ENCODE data around the gene TBKBP1.

Gene TBKBP1

GRCh38 chr17:47693731-47694580 is at the start of gene TBKBP1:
TSS of gene TBKBP1 (plus strand) at chr17:47694161. CDS start at chr17:47696113, 1,952 bp downstream.
- peak; percentile 47 for DNase-seq (ENCODE audit: low spot score)

GRCh38 chr17:47644324-47644723 is 49.6 kb upstream of the TBKBP1 start:
- no peak for DNase-seq (ENCODE audit: low spot score)

GRCh38 chr17:47649153-47649971 is 44.6 kb upstream of the TBKBP1 start, which contains the start of gene KPNB1:
TSS of gene KPNB1 (plus strand) at chr17:47649919. CDS start at chr17:47650245, 326 bp downstream.
- peak; percentile 96 for DNase-seq (ENCODE audit: low spot score)

GRCh38 chr17:47649972-47650524 is 43.9 kb upstream of the TBKBP1 start:
- DNase-seq (ENCODE audit: low spot score) = peak; percentile 51

- peak; percentile 94 for DNase-seq (ENCODE audit: low spot score)
These were observed 43.1 kb upstream of the TBKBP1 start for GRCh38 chr17:47650525-47651522.

GRCh38 chr17:47651704-47652103 is 42.3 kb upstream of the TBKBP1 start:
- no peak for DNase-seq (ENCODE audit: low spot score)

GRCh38 chr17:47652570-47652969 is 41.4 kb upstream of the TBKBP1 start:
- DNase-seq (ENCODE audit: low spot score) = no peak

GRCh38 chr17:47653442-47653841 is 40.5 kb upstream of the TBKBP1 start:
- DNase-seq (ENCODE audit: low spot score) = no peak

GRCh38 chr17:47654991-47655390 is 39.0 kb upstream of the TBKBP1 start:
- DNase-seq (ENCODE audit: low spot score) = no peak

GRCh38 chr17:47660064-47660492 is 33.9 kb upstream of the TBKBP1 start:
- DNase-seq (ENCODE audit: low spot score) = peak; percentile 30

- DNase-seq (ENCODE audit: low spot score) = peak; percentile 74
These were observed 29.9 kb upstream of the TBKBP1 start for GRCh38 chr17:47663912-47664623.

GRCh38 chr17:47664624-47664941 is 29.4 kb upstream of the TBKBP1 start:
- DNase-seq (ENCODE audit: low spot score) = no peak

GRCh38 chr17:47665655-47666054 is 28.3 kb upstream of the TBKBP1 start:
- DNase-seq (ENCODE audit: low spot score) = no peak

GRCh38 chr17:47669081-47669480 is 24.9 kb upstream of the TBKBP1 start:
- no peak for DNase-seq (ENCODE audit: low spot score)

GRCh38 chr17:47670064-47670463 is 23.9 kb upstream of the TBKBP1 start:
- DNase-seq (ENCODE audit: low spot score) = no peak

- DNase-seq (ENCODE audit: low spot score) = no peak
These were observed 19.5 kb upstream of the TBKBP1 start for GRCh38 chr17:47674499-47674898.

- DNase-seq (ENCODE audit: low spot score) = no peak
These were observed 18.4 kb upstream of the TBKBP1 start for GRCh38 chr17:47675380-47676198.

GRCh38 chr17:47676199-47676472 is 17.8 kb upstream of the TBKBP1 start:
- no peak for DNase-seq (ENCODE audit: low spot score)

- no peak for DNase-seq (ENCODE audit: low spot score)
These were observed 17.3 kb upstream of the TBKBP1 start for GRCh38 chr17:47676510-47677165.

- no peak for DNase-seq (ENCODE audit: low spot score)
These were observed 15.8 kb upstream of the TBKBP1 start for GRCh38 chr17:47678196-47678595.

All from germinal center (tissue), 1 donor.